GM23248 (cell line): ENCODE results near the gene RERE. TPM values are rescaled to one million over a fixed set of nuclear protein-coding genes. Genes with fewer than 3 reads are reported as not detected.
A peak's percentile ranks its signal among the peaks of the same experiment; 100 is the strongest.

Source experiments
- DNase-seq: peaks from one replicate; pipeline ENCODE4 v3.0.0-alpha.2; 2015
- H2AFZ ChIP-seq: fragments of 200-600 bp; sonication (generic); 2 replicates; pipeline ENCODE4 v1.6.1; 2016; ENCODE audit warnings: antibody characterized with exemption
- H3F3A ChIP-seq: fragments of 200-600 bp; sonication (generic); 2 replicates; pipeline ENCODE4 v1.6.1; 2016; ENCODE audit warnings: mild to moderate bottlenecking, antibody characterized with exemption, mixed run types; ENCODE audit not compliant: insufficient read depth
- H3K27ac ChIP-seq: fragments of 200-600 bp; sonication (generic); 2 replicates; pipeline ENCODE4 v1.5.1; 2016; ENCODE audit warnings: mild to moderate bottlenecking
- H3K27me3 ChIP-seq: fragments of 200-600 bp; sonication (generic); replicated peaks from 2 replicates; pipeline ENCODE4 v1.6.1; 2016; ENCODE audit warnings: mild to moderate bottlenecking; ENCODE audit not compliant: insufficient read depth
- H3K36me3 ChIP-seq: fragments of 200-600 bp; sonication (generic); 2 replicates; pipeline ENCODE4 v1.6.1; 2016; ENCODE audit warnings: low read depth, mild to moderate bottlenecking
- H3K4me1 ChIP-seq: fragments of 200-600 bp; sonication (generic); 2 replicates; pipeline ENCODE4 v1.6.1; 2016; ENCODE audit warnings: mild to moderate bottlenecking; ENCODE audit not compliant: insufficient read depth
- H3K4me2 ChIP-seq: fragments of 200-600 bp; sonication (generic); one replicate; pipeline ENCODE4 v1.6.1; 2016; ENCODE audit warnings: mild to moderate bottlenecking; ENCODE audit not compliant: unreplicated experiment
- H3K4me3 ChIP-seq: fragments of 200-600 bp; sonication (generic); 2 replicates; pipeline ENCODE4 v1.5.1; 2016; ENCODE audit warnings: mild to moderate bottlenecking
- H3K79me2 ChIP-seq: fragments of 200-600 bp; sonication (generic); 2 replicates; pipeline ENCODE4 v1.6.1; 2016; ENCODE audit warnings: mild to moderate bottlenecking; ENCODE audit not compliant: insufficient read depth
- H3K9ac ChIP-seq: fragments of 200-600 bp; sonication (generic); 2 replicates; pipeline ENCODE4 v1.6.1; 2016; ENCODE audit warnings: mild to moderate bottlenecking
- H3K9me2 ChIP-seq: fragments of 200-600 bp; sonication (generic); 2 replicates; pipeline ENCODE4 v1.6.1; 2016; ENCODE audit warnings: mixed run types, mild to moderate bottlenecking, moderate library complexity; ENCODE audit not compliant: insufficient read depth
- H3K9me3 ChIP-seq: fragments of 200-600 bp; sonication (generic); one replicate; pipeline ENCODE4 v1.6.1; 2017; ENCODE audit warnings: low read depth
- H4K20me1 ChIP-seq: fragments of 200-600 bp; sonication (generic); 2 replicates; pipeline ENCODE4 v1.6.0; 2016; ENCODE audit not compliant: insufficient read depth
- EZH2 ChIP-seq: fragments of 200-600 bp; sonication (generic); IDR thresholded peaks from 2 replicates; pipeline ENCODE4 v1.6.1; 2018; ENCODE audit warnings: antibody characterized with exemption, mild to moderate bottlenecking; ENCODE audit not compliant: insufficient read depth, poor library complexity, severe bottlenecking
- EZH2phosphoT487 ChIP-seq: fragments of 200-600 bp; sonication (generic); IDR thresholded peaks from 2 replicates; pipeline ENCODE4 v1.6.1; 2018; ENCODE audit warnings: antibody characterized with exemption, moderate library complexity, mild to moderate bottlenecking, low read depth; ENCODE audit not compliant: insufficient read depth
- WGBS, 2 experiments: methylation state at CpG; one replicate each; pipeline ENCODE4 v1.1.6; 2015 to 2017; ENCODE audit warnings: low lambda C conversion rate in 2 of 2, low coverage in 1 of 2; ENCODE audit errors: missing lambda C conversion rate in 2 of 2; 5-methylcytosine and 5-hydroxymethylcytosine counted together
- in situ Hi-C: fragments of 300-500 bp; cut with MboI; formaldehyde crosslinking; loops from 2 replicates; pipeline ENCODE4 v1.15.0; 2020
- polyA plus RNA-seq: library from polyadenylated mRNA; unstranded; fragments of >200 nt; fragmentation: Nextera tagmentation; extraction: Ambion mirVana; gene quantifications from 2 replicates; pipeline ENCODE4 v1.2.1, GENCODE V29; 2016
- total RNA-seq: library from RNA; depleted of rRNA; stranded (reverse); fragments of >200 nt; shearing (Covaris generic); gene quantifications from 2 replicates; pipeline ENCODE4 v1.2.3, GENCODE V29; 2014

Gene RERE
- total and polyA plus RNA-seq, 2 experiments from 2014 or later, result 26.0 to 26.2 TPM

DNA sequence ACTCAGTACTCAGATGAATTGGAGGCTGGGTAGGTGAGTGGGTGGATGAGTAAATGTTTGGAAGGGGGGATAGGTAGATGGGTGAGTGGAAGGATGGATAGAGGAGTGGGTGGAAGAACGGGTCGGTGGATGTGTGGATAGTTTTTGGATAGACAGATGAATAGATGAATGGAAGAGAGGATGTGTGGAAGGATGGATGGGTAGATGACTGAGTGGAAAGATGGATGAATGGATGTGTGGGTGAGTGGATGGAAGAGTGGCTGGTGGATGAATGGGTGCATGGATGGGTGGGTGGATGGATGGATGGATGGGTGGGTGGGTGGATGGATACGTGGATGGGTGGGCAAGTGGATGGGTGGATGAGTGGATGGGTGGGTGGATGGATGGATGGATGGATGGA lies 495.8 kb downstream of the RERE start:
- no peak for DNase-seq
- Histone ChIP-seq H2AFZ (no peak overlapping the region), H3K27me3 (no peaks in the 10 kb centered on the region), H3K9ac (no peak overlapping the region), H3K79me2 (no peaks in the 10 kb centered on the region), H3K4me3 (no peak overlapping the region), H3F3A (no peaks in the 10 kb centered on the region), H3K27ac (no peak overlapping the region), H3K9me3 (no peaks in the 10 kb centered on the region), H3K4me1 (no peaks in the 10 kb centered on the region), H3K9me2 (no peaks in the 10 kb centered on the region), H3K36me3 (no peaks in the 10 kb centered on the region), H3K4me2 (no peak overlapping the region), H4K20me1 (no peaks in the 10 kb centered on the region)
- in situ Hi-C loops, result no loop called here
- 77 to 85% methylated on average over 2 to 3 of the region's 3 CpGs for WGBS, 2 experiments
- TF ChIP-seq EZH2 (no peak), EZH2phosphoT487 (no peak)

DNA sequence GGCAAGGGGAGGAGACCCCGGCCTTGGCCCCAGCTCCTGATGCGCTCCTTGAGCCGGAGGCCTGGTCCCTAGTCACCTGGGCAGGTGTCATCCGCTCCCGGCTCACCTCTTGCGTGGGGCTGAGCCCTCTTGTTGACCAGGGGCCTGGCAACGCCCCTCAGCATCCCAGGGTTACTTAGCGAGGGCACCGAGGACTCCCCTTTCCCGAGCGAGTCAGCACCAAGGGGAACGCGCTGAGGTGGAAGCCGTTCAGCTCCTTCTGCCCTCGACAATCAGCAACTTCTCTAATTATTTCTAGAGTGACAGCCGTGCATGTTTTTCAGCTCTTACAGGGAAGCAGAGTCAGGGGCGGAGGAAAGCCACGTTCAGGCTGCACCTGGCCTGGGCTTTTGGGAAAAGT lies 499.0 kb downstream of the RERE start:
- Histone ChIP-seq H3K4me3 (peak overlapping the region; percentile 79), H3K9ac (peak overlapping the region; percentile 67), H4K20me1 (no peaks in the 10 kb centered on the region), H3K9me2 (no peaks in the 10 kb centered on the region), H3K79me2 (no peaks in the 10 kb centered on the region), H3K4me2 (peak overlapping the region; percentile 73), H2AFZ (peak overlapping the region; percentile 92), H3K4me1 (no peaks in the 10 kb centered on the region), H3K36me3 (no peaks in the 10 kb centered on the region), H3K9me3 (no peaks in the 10 kb centered on the region), H3K27ac (no peak overlapping the region), H3F3A (no peaks in the 10 kb centered on the region), H3K27me3 (no peaks in the 10 kb centered on the region)
- TF ChIP-seq EZH2phosphoT487 (no peak), EZH2 (no peak)
- in situ Hi-C loops, result loop anchor here (10.0 kb wide), 1 partner anchor 334 kb away; no protein-coding TSS in a partner anchor
- 23 to 24% methylated on average over 18 of the region's 18 CpGs for WGBS, 2 experiments
- DNase-seq, result peak; percentile 20

- no peaks in the 10 kb centered on the region for H3K79me2 ChIP-seq
- H3K9me3 ChIP-seq, result no peaks in the 10 kb centered on the region
- DNase-seq, result peak; percentile 89
- no peaks in the 10 kb centered on the region for H3K36me3 ChIP-seq
- WGBS, 2 experiments, result 11% methylated on average over 73 to 74 of the region's 75 CpGs
- in situ Hi-C loops, result loop anchor here (10.0 kb wide), 1 partner anchor 333 kb away; no protein-coding TSS in a partner anchor
- TF ChIP-seq EZH2, result no peak
- TF ChIP-seq EZH2phosphoT487, result no peak
- no peaks in the 10 kb centered on the region for H3F3A ChIP-seq
- H3K4me3 ChIP-seq, result peak within 1 kb of the TSS; percentile 79
- H3K9me2 ChIP-seq, result no peaks in the 10 kb centered on the region
- H2AFZ ChIP-seq, result peak within 1 kb of the TSS; percentile 92
- H3K27ac ChIP-seq, result no peak within 1 kb of the TSS
- no peaks in the 10 kb centered on the region for H4K20me1 ChIP-seq
- H3K4me1 ChIP-seq, result no peaks in the 10 kb centered on the region
- no peaks in the 10 kb centered on the region for H3K27me3 ChIP-seq
- peak within 1 kb of the TSS; percentile 73 for H3K4me2 ChIP-seq
- peak within 1 kb of the TSS; percentile 67 for H3K9ac ChIP-seq
These were observed 499.6 kb downstream of the RERE start, which contains the start of gene SLC45A1 for GRCh38 chr1:8317647-8318381. Gene SLC45A1, plus strand, starts transcription at chr1:8318114. Its CDS starts 6,216 bp downstream, at chr1:8324330.

- H3K27me3 ChIP-seq, result no peaks in the 10 kb centered on the region
- H3K9me2 ChIP-seq, result no peaks in the 10 kb centered on the region
- H2AFZ ChIP-seq, result no peak overlapping the region
- H4K20me1 ChIP-seq, result no peaks in the 10 kb centered on the region
- no peaks in the 10 kb centered on the region for H3K36me3 ChIP-seq
- H3K4me3 ChIP-seq, result no peak overlapping the region
- H3K4me2 ChIP-seq, result no peak overlapping the region
- WGBS, 2 experiments, result 81 to 88% methylated on average over 14 of the region's 14 CpGs
- H3K4me1 ChIP-seq, result no peaks in the 10 kb centered on the region
- no peaks in the 10 kb centered on the region for H3K79me2 ChIP-seq
- no peak overlapping the region for H3K27ac ChIP-seq
- peak; percentile 20 for DNase-seq
- H3K9ac ChIP-seq, result no peak overlapping the region
- no peaks in the 10 kb centered on the region for H3F3A ChIP-seq
- in situ Hi-C loops, result loop anchor here (10.0 kb wide), 1 partner anchor 331 kb away; no protein-coding TSS in a partner anchor
- no peaks in the 10 kb centered on the region for H3K9me3 ChIP-seq
- TF ChIP-seq EZH2phosphoT487 (no peak), EZH2 (no peak)
These were observed 501.6 kb downstream of the RERE start for GRCh38 chr1:8315573-8316475.
